Measurements from ENCODE around the gene CASP4. TPM values are rescaled to one million over a fixed set of nuclear protein-coding genes. Genes with fewer than 3 reads are reported as not detected.

Gene CASP4
- polyA plus RNA-seq = 100 to 1,000 TPM; 141 to 184 (median 142) TPM

DNA sequence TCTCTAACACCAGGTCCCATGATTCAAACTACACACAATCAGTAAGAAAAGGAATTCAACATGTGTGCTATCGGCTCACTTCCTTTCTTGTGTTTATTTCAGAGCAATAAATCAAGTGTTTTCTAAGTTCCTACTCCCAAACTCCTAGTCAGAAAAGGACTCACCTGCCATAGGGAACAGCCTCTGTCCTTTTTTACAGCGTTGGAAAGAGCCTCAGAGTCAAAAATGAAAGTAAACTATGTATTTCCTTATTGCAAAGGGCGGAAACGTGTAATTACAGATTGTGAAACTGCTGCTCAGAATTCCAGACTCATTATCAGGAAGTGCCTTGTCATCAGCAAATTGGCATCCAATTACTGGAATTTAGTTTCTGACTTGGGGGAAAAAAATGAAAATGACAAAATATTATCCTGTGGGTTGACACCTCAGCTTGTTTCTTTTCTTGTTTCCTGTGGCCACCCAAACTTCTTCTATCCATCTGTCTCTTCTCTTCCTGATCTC lies at the start of gene CASP4:
CASP4 (minus strand) TSS at position 220 of the 501 bp plus-strand sequence; CDS start at position 171, 49 bp downstream.
- Mint-ChIP-seq H3K27ac (peak within 1 kb of the TSS; percentile 94 to 99 (median 97)), H3K4me3 (peak within 1 kb of the TSS; percentile 90 to 98 (median 97)), H3K4me1 (peaks cover 46 to 57% of the 10 kb centered on the region in 2 donors), H3K9me3 (peaks cover 3 to 18% (median 12%) of the 10 kb centered on the region in 6 donors), H3K36me3 (peaks cover 19% of the 10 kb centered on the region in 3 donors), H3K27me3 (ENCODE audit: low read depth in 3 of 3) (peaks cover 0 to 2% (median 0%) of the 10 kb centered on the region in 3 donors)
- DNase-seq = peak; percentile 59 to 63 (median 60)

DNA sequence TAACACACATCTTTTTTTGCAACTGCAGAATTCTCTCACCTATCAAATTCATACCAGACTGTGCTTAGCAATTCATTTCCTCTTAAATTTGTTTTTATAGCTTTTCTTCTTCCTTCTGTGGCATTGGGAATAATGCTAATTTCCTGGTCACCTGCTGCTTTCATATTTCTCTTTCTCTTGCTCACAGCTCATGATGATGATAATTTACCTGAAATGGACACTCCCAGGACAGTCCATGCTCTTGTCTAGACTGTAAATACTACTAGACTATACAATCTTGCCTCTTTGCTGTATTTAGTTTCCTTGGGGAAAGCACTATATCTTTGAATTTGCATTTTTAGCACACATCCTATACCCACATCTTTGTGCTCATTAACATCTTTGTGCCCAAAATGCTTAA lies 39.1 kb upstream of the CASP4 start:
- Mint-ChIP-seq H3K9me3 (no peaks in the 10 kb centered on the region), H3K27me3 (ENCODE audit: low read depth in 3 of 3) (peaks cover 0 to 2% (median 0%) of the 10 kb centered on the region in 3 donors), H3K4me3 (no peak overlapping the region), H3K4me1 (no peaks in the 10 kb centered on the region), H3K27ac (no peak overlapping the region), H3K36me3 (peaks cover 0 to 5% (median 0%) of the 10 kb centered on the region in 3 donors)
- no peak for DNase-seq

DNA sequence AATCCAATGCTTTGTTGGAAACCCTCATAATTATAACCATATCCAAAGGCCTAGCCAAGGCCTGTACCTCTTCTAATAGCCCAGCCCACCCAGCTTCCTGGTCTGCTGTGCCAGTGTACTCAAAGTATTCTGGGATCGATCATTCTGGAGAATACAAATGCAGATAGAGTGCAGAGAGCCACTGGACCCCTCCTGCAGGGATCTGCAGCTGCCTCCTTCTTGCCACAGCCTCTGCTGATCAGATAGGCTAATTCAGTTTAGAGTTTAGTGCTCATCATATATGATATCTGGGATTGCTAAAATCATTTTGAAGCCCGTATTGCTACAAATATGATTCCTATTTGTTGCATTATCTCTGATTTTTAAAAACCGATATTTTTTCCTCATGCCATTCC lies 37.1 kb upstream of the CASP4 start:
- no peak overlapping the region for H3K4me3 Mint-ChIP-seq
- no peak for DNase-seq
- H3K9me3 Mint-ChIP-seq = no peaks in the 10 kb centered on the region
- peaks cover 5 to 8% of the 10 kb centered on the region in 2 donors for H3K4me1 Mint-ChIP-seq
- no peak overlapping the region for H3K27ac Mint-ChIP-seq
- H3K36me3 Mint-ChIP-seq = peaks cover 0 to 5% (median 0%) of the 10 kb centered on the region in 3 donors
- peaks cover 0 to 2% (median 0%) of the 10 kb centered on the region in 3 donors for H3K27me3 Mint-ChIP-seq (ENCODE audit: low read depth in 3 of 3)

DNA sequence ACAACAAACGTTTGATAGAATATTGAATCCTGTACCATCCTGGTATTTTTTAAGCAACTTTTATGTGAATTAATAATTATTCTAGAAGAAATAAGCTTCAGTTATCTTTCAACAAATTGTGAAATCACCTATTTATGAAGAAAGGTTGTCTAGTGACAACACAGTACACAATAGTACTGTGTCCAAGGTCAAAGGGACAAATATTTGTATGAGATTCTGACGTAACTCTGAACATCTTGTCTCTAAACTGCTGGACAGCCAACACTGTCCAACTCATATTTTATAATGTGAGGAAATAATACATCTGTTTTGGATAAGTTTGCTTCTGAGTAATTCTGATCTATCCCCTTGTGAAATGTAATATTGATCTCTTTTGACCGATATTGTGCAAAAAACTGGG lies 35.6 kb upstream of the CASP4 start:
- H3K4me1 Mint-ChIP-seq = peaks cover 8% of the 10 kb centered on the region in 2 donors
- peaks cover 0 to 3% (median 0%) of the 10 kb centered on the region in 3 donors for H3K36me3 Mint-ChIP-seq
- peaks cover 0 to 2% (median 0%) of the 10 kb centered on the region in 3 donors for H3K27me3 Mint-ChIP-seq (ENCODE audit: low read depth in 3 of 3)
- no peak for DNase-seq
- H3K9me3 Mint-ChIP-seq = no peaks in the 10 kb centered on the region
- no peak overlapping the region for H3K4me3 Mint-ChIP-seq
- H3K27ac Mint-ChIP-seq = no peak overlapping the region

DNA sequence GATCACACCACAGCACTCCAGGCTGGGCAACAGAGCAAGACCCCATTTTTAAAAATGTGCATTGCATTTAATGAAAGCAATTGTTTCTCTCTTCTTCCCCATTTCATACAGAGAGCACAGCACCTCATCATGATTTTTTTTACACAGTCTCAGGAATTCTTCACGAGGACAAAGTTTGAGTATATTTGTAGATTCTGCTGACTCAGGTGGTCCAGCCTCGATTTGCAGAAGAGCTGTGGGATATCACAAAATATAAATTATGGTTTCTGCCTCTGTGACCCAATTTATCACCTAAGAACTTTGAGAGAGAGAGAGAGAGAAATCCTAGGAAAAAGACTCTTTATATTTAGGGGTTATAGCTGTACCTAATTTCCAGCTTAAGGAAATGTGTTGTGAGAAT lies 34.8 kb upstream of the CASP4 start:
- H3K4me3 Mint-ChIP-seq = no peak overlapping the region
- peaks cover 8% of the 10 kb centered on the region in 2 donors for H3K4me1 Mint-ChIP-seq
- H3K36me3 Mint-ChIP-seq = no peaks in the 10 kb centered on the region
- no peaks in the 10 kb centered on the region for H3K9me3 Mint-ChIP-seq
- H3K27ac Mint-ChIP-seq = no peak overlapping the region
- no peak for DNase-seq
- peaks cover 0 to 2% (median 0%) of the 10 kb centered on the region in 3 donors for H3K27me3 Mint-ChIP-seq (ENCODE audit: low read depth in 3 of 3)

DNA sequence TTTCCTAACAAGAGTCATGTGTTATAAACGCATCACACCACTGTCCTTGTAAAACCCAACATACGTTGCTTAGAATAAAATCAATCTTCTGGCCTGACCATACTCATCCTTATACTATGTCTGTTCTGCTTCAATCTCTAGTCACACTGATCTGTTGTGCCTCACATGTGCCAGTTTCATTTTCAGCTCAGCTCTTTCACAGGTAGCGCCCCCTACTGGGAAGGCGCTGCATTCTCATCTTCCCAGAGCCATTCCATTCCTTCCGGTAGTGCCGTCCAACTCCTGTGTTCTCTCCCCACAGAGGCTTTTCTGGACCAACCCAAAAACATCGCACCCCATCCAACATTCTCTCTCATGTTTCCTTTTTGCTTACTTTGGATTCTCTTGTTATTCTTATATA lies 32.4 kb upstream of the CASP4 start:
- DNase-seq = peak; percentile 44 to 63 (median 57)
- H3K27me3 Mint-ChIP-seq (ENCODE audit: low read depth in 3 of 3) = no peaks in the 10 kb centered on the region
- no peaks in the 10 kb centered on the region for H3K36me3 Mint-ChIP-seq
- no peaks in the 10 kb centered on the region for H3K9me3 Mint-ChIP-seq
- peak overlapping the region in 1 of 6 donors; percentile 21 for H3K27ac Mint-ChIP-seq
- H3K4me1 Mint-ChIP-seq = peaks cover 8% of the 10 kb centered on the region in 2 donors
- no peak overlapping the region for H3K4me3 Mint-ChIP-seq

DNA sequence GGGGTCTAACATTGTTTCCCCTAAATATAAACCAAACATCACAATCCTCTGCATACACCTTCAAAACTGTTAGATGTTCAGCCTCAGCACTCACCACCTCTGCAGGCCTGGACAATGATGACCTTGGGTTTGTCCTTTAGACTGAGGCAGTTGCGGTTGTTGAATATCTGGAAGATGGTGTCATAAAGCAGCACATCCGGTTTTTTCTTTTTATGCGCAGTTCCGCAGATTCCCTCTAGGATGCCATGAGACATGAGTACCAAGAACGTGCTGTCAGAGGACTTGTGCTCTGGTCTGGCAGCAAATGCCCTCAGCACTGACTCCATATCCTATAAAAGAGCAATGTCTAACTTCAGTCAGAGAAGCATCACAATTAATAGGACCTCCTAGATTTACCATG lies 31.8 kb upstream of the CASP4 start:
- Mint-ChIP-seq H3K27ac (peak overlapping the region in 2 of 6 donors; percentile 15 to 21), H3K9me3 (no peaks in the 10 kb centered on the region), H3K27me3 (ENCODE audit: low read depth in 3 of 3) (no peaks in the 10 kb centered on the region), H3K4me1 (peaks cover 8% of the 10 kb centered on the region in 2 donors), H3K4me3 (no peak overlapping the region), H3K36me3 (no peaks in the 10 kb centered on the region)
- no peak for DNase-seq

DNA sequence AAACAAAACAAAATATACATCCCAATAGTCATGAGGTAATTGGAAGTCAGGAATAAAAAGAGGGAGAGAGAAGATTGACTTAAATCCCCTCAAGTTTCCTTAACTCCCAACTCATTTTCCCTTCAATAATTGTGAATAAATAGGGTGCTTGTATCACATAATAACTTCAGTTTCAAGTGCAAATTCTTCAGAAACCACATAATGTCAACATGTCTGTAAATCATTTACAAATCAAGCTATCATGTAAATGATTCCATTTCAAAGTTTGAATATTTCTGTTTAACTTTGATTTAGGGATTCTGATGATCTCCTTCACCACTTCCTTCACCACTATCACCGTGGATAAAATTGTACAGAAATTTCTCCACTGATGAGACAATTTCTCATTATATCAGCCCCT lies 31.3 kb upstream of the CASP4 start:
- Mint-ChIP-seq H3K27ac (no peak overlapping the region), H3K36me3 (no peaks in the 10 kb centered on the region)

DNA sequence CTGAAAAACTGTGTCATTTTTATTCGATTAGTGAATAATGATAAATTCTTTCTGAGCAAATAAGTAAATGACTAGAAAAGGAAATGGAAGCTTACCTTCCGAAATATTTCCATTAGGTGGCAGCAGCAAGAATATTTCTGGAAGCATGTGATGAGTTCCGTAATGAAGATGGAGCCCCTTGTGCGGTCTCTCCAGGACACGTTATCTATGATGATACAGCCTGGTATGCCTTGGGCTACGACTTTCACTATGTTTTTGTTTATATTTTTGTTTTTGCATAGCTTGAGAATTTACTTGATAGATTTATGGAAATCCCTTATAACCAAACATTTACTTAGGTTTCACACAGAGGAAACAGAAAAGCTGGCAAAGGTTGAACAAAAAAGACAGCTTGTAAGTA lies 28.9 kb upstream of the CASP4 start:
- H3K27ac Mint-ChIP-seq = no peak overlapping the region
- DNase-seq = no peak
- H3K4me3 Mint-ChIP-seq = no peak overlapping the region
- H3K4me1 Mint-ChIP-seq = peaks cover 15 to 19% of the 10 kb centered on the region in 2 donors
- H3K36me3 Mint-ChIP-seq = no peaks in the 10 kb centered on the region
- H3K9me3 Mint-ChIP-seq = peaks cover 0 to 3% (median 0%) of the 10 kb centered on the region in 6 donors
- H3K27me3 Mint-ChIP-seq (ENCODE audit: low read depth in 3 of 3) = peaks cover 0 to 2% (median 0%) of the 10 kb centered on the region in 3 donors

More for the DNA sequence above, 31.3 kb upstream of the CASP4 start:
- no peak overlapping the region for H3K4me3 Mint-ChIP-seq
- no peaks in the 10 kb centered on the region for H3K27me3 Mint-ChIP-seq (ENCODE audit: low read depth in 3 of 3)
- peaks cover 10 to 11% of the 10 kb centered on the region in 2 donors for H3K4me1 Mint-ChIP-seq
- no peak for DNase-seq
- H3K9me3 Mint-ChIP-seq = no peaks in the 10 kb centered on the region

DNA sequence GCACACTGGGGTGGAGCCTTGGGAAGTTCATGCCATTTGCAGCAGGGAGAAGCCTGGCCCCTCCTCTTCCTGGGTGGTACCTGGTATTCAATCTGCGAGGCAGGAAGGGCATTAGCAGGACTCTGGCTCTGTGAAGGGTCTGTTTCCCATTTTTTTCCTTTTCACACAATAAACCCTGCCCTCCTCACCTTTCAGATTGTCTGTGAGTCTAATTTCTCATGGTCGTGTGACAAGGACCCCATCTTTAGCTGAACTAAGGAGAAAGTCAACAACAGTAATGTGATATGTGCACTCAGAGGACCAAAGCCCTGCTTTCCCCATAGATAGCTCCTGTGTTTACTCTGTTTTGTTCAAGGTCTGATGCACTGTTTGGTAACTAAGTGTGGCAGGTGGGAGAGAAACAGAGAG lies 26.6 kb upstream of the CASP4 start:
- no peak overlapping the region for H3K27ac Mint-ChIP-seq
- H3K4me1 Mint-ChIP-seq = peaks cover 7 to 11% of the 10 kb centered on the region in 2 donors
- DNase-seq = no peak
- peaks cover 0 to 2% (median 0%) of the 10 kb centered on the region in 3 donors for H3K27me3 Mint-ChIP-seq (ENCODE audit: low read depth in 3 of 3)
- no peaks in the 10 kb centered on the region for H3K36me3 Mint-ChIP-seq
- peaks cover 0 to 3% (median 0%) of the 10 kb centered on the region in 6 donors for H3K9me3 Mint-ChIP-seq
- H3K4me3 Mint-ChIP-seq = no peak overlapping the region

DNA sequence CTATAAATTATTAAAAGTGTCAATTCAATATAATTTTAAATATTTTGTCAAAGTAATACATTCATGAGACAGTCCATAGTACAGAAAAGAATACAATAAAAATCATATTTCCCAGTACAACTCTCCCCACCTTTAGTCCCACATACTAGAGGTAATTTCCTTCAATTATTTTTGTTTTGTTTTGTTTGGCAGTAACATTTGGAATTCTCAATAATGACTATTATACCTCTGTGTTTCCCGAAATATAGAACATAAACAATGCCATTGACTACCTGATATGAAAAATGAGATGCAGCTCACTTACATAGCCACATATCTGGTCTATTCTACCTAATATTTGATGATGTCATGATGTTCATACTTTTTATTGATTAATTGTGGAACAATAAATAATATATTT lies 24.4 kb upstream of the CASP4 start:
- Mint-ChIP-seq H3K9me3 (peaks cover 0 to 5% (median under 1%) of the 10 kb centered on the region in 6 donors), H3K27ac (no peak overlapping the region), H3K4me3 (no peak overlapping the region), H3K36me3 (peaks cover 0 to 4% (median 1%) of the 10 kb centered on the region in 3 donors), H3K27me3 (ENCODE audit: low read depth in 3 of 3) (peaks cover 0 to 3% (median 2%) of the 10 kb centered on the region in 3 donors), H3K4me1 (peaks cover 7 to 11% of the 10 kb centered on the region in 2 donors)
- no peak for DNase-seq

DNA sequence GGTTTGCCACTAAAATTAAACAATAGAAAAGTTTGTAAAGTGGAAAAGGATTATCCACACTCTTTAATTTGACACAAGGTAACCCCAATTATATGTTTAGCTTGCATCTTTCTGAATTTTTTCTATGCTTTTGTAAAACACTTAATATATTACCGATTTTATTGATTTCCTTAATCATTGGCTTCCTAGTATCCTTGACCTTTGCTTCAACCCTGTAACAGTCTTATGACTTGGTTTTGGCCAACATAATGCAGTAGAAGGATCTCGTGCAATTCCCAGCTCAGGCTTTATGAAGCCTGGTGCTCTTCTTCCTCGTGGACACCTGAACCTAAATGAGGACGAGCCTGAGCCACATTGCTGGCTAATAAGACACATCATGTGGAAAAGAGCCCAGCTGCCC lies 23.6 kb upstream of the CASP4 start:
- no peak overlapping the region for H3K4me3 Mint-ChIP-seq
- no peak overlapping the region for H3K27ac Mint-ChIP-seq
- peaks cover 0 to 9% (median 4%) of the 10 kb centered on the region in 3 donors for H3K36me3 Mint-ChIP-seq
- peaks cover 0 to 7% (median 2%) of the 10 kb centered on the region in 3 donors for H3K27me3 Mint-ChIP-seq (ENCODE audit: low read depth in 3 of 3)
- H3K4me1 Mint-ChIP-seq = peaks cover 7 to 11% of the 10 kb centered on the region in 2 donors
- no peak for DNase-seq
- H3K9me3 Mint-ChIP-seq = peaks cover 0 to 5% (median under 1%) of the 10 kb centered on the region in 6 donors

DNA sequence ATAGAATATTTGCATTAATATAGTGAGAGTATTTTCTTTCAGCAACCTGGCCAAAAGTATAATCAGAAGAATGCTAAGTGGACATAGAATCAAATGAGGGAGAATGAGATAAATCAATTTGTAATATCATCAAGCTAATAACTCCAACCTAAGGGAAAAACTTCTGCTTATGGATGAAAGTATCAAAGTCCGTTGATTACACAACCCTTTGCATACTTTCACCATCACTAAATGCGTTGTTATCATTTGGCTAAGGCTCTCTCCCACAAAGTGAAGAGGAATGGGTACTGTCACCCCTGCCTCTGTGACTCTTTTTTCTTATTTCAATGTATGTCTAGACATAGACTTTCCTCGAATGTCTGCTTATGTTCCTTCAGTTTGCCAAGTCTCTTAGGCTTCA lies 16.4 kb upstream of the CASP4 start:
- H3K36me3 Mint-ChIP-seq = peaks cover 0 to 9% (median 4%) of the 10 kb centered on the region in 3 donors
- no peaks in the 10 kb centered on the region for H3K4me1 Mint-ChIP-seq
- DNase-seq = no peak
- peaks cover 1 to 8% (median 6%) of the 10 kb centered on the region in 3 donors for H3K27me3 Mint-ChIP-seq (ENCODE audit: low read depth in 3 of 3)
- no peak overlapping the region for H3K4me3 Mint-ChIP-seq
- H3K9me3 Mint-ChIP-seq = peaks cover 0 to 5% (median under 1%) of the 10 kb centered on the region in 6 donors
- H3K27ac Mint-ChIP-seq = no peak overlapping the region

DNA sequence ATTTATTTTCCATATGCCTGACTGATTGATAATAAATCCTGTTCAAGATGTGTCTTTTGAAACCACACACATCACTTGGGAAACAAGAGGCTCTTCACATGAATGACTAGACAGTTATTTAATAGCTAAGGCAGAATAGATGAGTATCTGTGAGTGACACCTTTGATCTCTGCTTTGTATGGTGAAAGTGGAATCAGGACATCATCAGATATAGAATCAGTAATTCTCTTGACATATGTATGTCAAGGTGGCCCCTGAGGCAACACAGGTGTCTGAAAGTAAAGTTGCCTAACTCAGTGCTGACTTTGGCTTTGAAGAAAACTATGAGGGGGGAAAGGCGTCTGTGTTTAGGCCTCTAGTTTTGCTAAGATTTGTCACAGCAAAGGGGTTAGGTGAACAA lies 11.5 kb upstream of the CASP4 start:
- no peak overlapping the region for H3K4me3 Mint-ChIP-seq
- H3K27ac Mint-ChIP-seq = no peak overlapping the region
- no peaks in the 10 kb centered on the region for H3K36me3 Mint-ChIP-seq

More for the DNA sequence above, 11.5 kb upstream of the CASP4 start:
- Mint-ChIP-seq H3K9me3 (peaks cover 0 to 4% (median 0%) of the 10 kb centered on the region in 6 donors), H3K4me1 (no peaks in the 10 kb centered on the region), H3K27me3 (ENCODE audit: low read depth in 3 of 3) (peaks cover 0 to 1% (median 0%) of the 10 kb centered on the region in 3 donors)
- DNase-seq = no peak
